SH-SY5Y (cell line): ENCODE results near the gene ANKRD11.

Source experiments
- GATA2 ChIP-seq: IDR thresholded peaks from 2 replicates; pipeline ENCODE4 v1.6.1; 2011; ENCODE audit warnings: mild to moderate bottlenecking, low read depth, low read length
- GATA3 ChIP-seq: IDR thresholded peaks from 2 replicates; pipeline ENCODE4 v1.6.1; 2011; ENCODE audit warnings: low read depth, mild to moderate bottlenecking, low read length, moderate library complexity

Gene ANKRD11

GRCh38 chr16:89476811-89477261 lies 13.5 kb downstream of the ANKRD11 start:
- TF ChIP-seq GATA3 (no peak), GATA2 (no peak)

GRCh38 chr16:89476379-89476778 lies 14.0 kb downstream of the ANKRD11 start:
- TF ChIP-seq GATA3, result no peak
- no peak for TF ChIP-seq GATA2

DNA sequence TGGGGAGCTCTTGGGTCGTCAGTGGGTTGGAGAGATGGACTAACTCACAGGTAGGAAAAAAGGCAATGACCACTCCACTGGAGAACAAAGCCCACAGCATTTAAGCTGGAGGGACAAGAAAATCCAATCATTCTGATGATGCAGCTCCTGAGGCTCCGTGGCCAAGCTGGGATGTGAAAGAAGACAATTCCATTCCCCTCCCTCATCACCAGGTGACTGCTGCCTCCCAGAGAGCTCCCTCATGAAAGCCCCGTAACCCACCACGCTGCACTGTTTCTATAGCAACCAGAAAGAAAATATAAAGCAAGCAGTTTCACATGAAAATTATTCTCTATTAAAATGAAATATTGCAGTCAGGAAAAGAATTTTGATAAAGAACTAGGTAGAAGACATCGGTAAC lies 15.2 kb downstream of the ANKRD11 start:
- no peak for TF ChIP-seq GATA3
- no peak for TF ChIP-seq GATA2

- no peak for TF ChIP-seq GATA3
- TF ChIP-seq GATA2, result no peak
Observed at GRCh38 chr16:89473791-89474414, 16.5 kb downstream of the ANKRD11 start.

DNA sequence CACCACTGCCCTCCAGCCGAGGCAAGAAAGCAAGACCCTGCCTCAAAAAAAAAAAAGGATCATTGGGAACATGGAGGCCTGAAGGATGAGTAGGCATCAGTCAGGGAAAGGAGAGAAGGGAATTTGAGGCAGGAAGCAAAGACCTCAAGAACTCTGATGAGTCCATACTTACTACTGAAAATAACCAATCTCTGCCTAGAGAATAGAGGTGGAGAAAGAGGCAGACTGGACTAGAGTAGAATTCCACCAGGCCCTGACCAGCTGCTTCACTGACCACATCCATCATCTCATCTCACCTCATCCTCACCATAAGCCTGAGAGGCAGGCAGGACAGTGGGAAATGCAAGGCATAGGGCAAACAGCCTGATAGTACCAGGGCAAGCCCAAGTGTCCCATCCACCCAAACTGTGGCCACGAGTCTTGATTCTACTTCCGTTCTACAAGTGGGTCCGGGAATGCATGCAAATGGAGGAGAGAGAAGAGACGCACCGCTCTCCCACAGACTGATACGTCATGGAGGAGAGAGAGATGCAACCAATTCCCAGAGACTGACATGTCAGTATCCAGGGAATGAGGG lies 17.1 kb downstream of the ANKRD11 start:
- no peak for TF ChIP-seq GATA2
- TF ChIP-seq GATA3, result no peak

DNA sequence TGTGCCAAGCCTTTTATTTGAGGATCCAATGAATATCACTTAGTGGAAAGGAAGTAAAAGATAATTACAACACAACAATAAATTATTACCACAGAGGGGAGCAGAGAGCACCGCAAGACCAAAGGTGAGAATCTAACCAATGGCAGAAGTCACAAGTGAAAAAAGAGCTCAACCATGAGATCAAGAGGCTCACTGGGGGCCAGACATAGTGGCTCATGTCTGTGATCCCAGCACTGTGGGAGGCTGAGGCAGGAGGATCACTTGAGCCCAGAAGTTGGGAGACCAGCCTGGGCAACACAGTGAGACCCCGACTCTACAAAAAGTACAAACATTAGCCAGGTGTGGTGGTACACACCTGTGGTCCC lies 17.7 kb downstream of the ANKRD11 start:
- TF ChIP-seq GATA2 (no peak), GATA3 (no peak)

GRCh38 chr16:89467382-89467781 lies 23.0 kb downstream of the ANKRD11 start:
- no peak for TF ChIP-seq GATA3
- TF ChIP-seq GATA2, result no peak

DNA sequence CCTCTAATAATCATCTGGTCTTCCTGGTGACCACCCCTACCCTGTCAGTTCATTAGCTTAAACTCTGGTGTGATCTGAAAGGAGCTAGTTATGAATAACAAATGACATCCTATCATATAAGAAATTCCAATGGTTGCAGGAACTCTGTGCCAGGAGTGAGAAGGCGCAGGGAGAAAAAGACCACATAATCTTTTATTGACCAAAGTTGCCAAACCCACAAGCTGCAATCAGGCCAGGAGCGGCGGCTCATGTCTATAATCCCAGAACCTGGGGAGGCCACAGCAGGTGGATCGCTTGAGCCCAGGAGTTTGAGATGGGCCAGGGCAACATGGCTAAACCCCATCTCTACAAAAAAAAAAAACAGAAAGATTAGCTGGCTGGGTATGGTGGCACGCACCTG lies 23.4 kb downstream of the ANKRD11 start:
- no peak for TF ChIP-seq GATA2
- no peak for TF ChIP-seq GATA3

- TF ChIP-seq GATA2, result no peak
- no peak for TF ChIP-seq GATA3
Observed at GRCh38 chr16:89460556-89460955, 29.8 kb downstream of the ANKRD11 start.

DNA sequence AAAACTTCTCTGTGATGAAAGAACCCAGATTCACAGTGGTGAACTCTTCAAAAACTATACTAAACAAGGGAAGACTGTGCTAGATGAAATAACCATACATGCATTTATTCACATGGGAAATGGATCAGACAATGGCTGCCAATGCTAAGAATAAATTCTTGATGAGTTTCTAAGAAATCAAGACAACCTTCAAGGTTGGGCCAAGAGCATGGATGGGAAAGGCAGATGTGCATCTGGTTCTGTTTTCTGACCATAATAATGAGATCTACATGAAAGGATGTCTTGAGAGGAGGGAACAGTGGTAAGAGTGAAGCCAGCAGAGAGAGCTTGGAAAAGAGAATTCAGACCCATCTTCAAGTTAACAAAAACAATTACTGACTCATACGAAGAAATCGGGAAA lies 31.4 kb downstream of the ANKRD11 start:
- no peak for TF ChIP-seq GATA3
- no peak for TF ChIP-seq GATA2

GRCh38 chr16:89458551-89458950 lies 31.8 kb downstream of the ANKRD11 start:
- no peak for TF ChIP-seq GATA2
- no peak for TF ChIP-seq GATA3

GRCh38 chr16:89456419-89456959 lies 33.9 kb downstream of the ANKRD11 start:
- no peak for TF ChIP-seq GATA3
- no peak for TF ChIP-seq GATA2

DNA sequence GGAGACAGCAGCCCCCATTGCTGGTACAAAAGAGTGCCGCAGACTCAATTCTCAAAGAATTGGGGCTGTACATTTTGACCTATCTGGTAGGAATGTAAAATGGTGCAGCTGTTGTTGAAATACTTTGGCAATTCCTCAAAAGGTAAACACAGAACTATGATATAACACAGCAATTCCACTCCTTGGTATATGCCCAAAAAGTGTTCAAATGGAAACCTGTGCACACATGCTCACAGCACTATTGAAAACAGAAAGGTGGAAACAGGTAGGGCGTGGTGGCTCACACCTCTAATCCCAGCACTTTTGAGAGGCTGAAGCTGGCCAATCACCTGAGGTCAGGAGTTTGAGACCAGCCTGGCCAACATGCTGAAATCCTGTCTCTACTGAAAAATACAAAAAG lies 34.7 kb downstream of the ANKRD11 start:
- TF ChIP-seq GATA3 (no peak), GATA2 (no peak)

- TF ChIP-seq GATA3, result no peak
Observed at GRCh38 chr16:89455178-89455577, 35.2 kb downstream of the ANKRD11 start.

GRCh38 chr16:89453501-89454321 lies 36.6 kb downstream of the ANKRD11 start:
- no peak for TF ChIP-seq GATA2
- no peak for TF ChIP-seq GATA3

DNA sequence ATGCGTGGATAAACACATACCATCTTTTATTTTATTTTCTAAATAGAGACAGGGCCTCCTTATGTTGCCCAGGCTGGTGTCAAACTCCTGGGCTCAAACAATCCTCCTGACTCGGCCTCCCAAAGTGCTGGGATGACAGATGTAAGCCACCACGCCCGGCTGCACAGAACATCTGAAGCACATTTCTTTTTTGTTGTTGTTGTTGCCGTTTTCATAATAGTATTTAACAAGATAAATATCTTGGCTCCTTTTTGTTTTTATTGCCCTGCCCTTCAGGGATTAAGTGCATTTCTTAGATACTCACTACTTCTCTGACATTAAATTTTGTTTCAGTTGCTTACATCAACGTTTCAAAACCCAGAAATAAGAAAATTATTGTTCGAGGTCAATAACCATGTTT lies 37.4 kb downstream of the ANKRD11 start:
- TF ChIP-seq GATA2, result no peak
- no peak for TF ChIP-seq GATA3

DNA sequence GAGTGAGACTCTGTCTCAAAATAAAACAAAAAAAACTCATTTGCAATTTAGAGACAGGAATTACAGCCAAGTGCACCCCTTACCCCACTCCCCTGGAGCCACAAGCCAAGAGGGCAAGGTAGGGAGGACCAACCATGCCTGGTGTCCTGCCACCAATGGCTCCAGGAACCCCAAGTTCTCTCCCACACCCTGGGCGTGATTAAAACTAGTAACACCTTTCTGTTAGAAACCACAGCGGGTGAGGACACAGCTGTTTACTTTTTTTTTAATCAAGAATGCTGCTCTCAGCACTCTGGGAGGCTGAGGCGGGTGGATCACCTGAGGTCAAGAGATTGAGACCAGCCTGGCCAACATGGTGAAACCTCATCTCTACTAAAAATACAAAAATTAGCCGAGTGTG lies 38.1 kb downstream of the ANKRD11 start:
- no peak for TF ChIP-seq GATA2
